PFSK-1 (cell line): Measurements from ENCODE around the gene LINC01488.

ENCODE experiments used
- FOXP2 ChIP-seq: optimal IDR thresholded peaks from 2 replicates; pipeline ENCODE3; 2011; ENCODE audit warnings: borderline replicate concordance, control low read depth, inconsistent platforms; ENCODE audit not compliant: insufficient read depth; ENCODE audit errors: extremely low read length, extremely low read depth
- POLR2AphosphoS5 ChIP-seq: IDR thresholded peaks from 2 replicates; pipeline ENCODE4 v1.6.1; 2012; ENCODE audit warnings: low read depth, mild to moderate bottlenecking, control low read depth, low read length, moderate library complexity
- SIN3A ChIP-seq: IDR thresholded peaks from 2 replicates; pipeline ENCODE4 v1.6.1; 2012; ENCODE audit warnings: mild to moderate bottlenecking, low read length, moderate library complexity, borderline replicate concordance; ENCODE audit not compliant: insufficient read depth
- TAF1 ChIP-seq: IDR thresholded peaks from 2 replicates; pipeline ENCODE4 v1.6.1; 2012; ENCODE audit warnings: low read length, control low read depth, borderline replicate concordance; ENCODE audit not compliant: insufficient read depth
- TF ChIP-seq, protein P1 (sequence below), 2 experiments: IDR thresholded peaks; 2 replicates each; pipeline versions ENCODE4 v1.6.1 to v1.8.0; 2011 to 2012; ENCODE audit warnings: low read depth in 2 of 2, low read length in 2 of 2, control low read depth in 1 of 2, inconsistent platforms in 1 of 2, mild to moderate bottlenecking in 1 of 2, moderate library complexity in 1 of 2; ENCODE audit not compliant: insufficient read depth in 1 of 2

LINC01488 gene

DNA sequence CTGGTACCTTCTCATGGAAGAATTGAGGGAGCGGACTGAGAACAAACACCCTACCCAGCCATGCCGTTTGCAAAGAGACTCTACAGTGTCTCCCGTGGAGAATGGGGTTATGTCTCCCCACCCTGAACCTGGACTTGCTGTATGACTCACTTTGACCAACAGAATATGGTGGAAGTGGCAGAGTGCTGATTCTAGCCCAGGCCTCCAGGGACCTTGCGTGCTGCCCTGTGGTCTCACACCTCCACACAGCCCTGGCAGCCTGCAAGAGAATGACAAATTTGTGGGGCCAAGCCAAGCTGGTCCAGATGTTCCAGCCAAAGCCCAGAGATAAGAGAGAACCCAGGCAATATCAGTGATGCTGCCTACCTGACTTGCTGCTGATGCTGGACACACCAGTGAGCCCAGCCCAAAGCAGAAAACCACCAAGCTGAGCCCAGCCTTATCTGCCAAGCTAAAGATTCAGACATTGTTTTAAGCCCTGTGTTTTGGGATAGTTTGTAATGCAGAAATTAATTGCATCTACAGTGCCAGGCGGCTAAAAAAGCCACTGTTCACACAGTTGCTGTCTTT, 8.1 kb upstream of the LINC01488 start:
- TF ChIP-seq FOXP2 (no peak), POLR2AphosphoS5 (no peak), TAF1 (no peak), SIN3A (no peak)
- TF ChIP-seq, protein P1, sequence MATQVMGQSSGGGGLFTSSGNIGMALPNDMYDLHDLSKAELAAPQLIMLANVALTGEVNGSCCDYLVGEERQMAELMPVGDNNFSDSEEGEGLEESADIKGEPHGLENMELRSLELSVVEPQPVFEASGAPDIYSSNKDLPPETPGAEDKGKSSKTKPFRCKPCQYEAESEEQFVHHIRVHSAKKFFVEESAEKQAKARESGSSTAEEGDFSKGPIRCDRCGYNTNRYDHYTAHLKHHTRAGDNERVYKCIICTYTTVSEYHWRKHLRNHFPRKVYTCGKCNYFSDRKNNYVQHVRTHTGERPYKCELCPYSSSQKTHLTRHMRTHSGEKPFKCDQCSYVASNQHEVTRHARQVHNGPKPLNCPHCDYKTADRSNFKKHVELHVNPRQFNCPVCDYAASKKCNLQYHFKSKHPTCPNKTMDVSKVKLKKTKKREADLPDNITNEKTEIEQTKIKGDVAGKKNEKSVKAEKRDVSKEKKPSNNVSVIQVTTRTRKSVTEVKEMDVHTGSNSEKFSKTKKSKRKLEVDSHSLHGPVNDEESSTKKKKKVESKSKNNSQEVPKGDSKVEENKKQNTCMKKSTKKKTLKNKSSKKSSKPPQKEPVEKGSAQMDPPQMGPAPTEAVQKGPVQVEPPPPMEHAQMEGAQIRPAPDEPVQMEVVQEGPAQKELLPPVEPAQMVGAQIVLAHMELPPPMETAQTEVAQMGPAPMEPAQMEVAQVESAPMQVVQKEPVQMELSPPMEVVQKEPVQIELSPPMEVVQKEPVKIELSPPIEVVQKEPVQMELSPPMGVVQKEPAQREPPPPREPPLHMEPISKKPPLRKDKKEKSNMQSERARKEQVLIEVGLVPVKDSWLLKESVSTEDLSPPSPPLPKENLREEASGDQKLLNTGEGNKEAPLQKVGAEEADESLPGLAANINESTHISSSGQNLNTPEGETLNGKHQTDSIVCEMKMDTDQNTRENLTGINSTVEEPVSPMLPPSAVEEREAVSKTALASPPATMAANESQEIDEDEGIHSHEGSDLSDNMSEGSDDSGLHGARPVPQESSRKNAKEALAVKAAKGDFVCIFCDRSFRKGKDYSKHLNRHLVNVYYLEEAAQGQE (IDR thresholded peaks at IDR 0.05; ENCODE audit: insufficient read depth in 1 of 2, low read depth in 2 of 2, low read length in 2 of 2): no peak

DNA sequence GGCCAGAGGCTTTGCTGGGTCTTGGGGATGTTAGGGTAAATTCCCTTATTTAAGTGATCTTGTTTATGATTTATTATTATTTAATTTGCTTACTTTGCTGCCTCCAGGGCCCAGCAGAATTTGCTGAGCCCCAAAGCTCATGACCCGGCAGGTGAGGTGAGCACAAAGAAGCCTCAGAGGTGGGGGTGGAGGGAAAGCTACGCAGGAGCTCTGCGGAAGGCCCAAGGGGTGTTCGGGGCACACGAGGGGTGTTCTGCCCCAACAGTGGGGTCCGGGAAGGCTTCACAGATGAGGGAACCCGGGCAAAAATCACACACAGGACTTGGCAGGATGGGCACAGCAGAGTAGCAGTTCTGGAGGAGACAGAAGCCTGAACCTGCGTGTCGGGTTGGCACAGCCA, 6.7 kb upstream of the LINC01488 start:
- no peak for TF ChIP-seq TAF1
- no peak for TF ChIP-seq FOXP2
- TF ChIP-seq, protein P1 (IDR thresholded peaks at IDR 0.05; ENCODE audit: insufficient read depth in 1 of 2, low read depth in 2 of 2, low read length in 2 of 2): no peak
- no peak for TF ChIP-seq POLR2AphosphoS5
- TF ChIP-seq SIN3A: no peak

DNA sequence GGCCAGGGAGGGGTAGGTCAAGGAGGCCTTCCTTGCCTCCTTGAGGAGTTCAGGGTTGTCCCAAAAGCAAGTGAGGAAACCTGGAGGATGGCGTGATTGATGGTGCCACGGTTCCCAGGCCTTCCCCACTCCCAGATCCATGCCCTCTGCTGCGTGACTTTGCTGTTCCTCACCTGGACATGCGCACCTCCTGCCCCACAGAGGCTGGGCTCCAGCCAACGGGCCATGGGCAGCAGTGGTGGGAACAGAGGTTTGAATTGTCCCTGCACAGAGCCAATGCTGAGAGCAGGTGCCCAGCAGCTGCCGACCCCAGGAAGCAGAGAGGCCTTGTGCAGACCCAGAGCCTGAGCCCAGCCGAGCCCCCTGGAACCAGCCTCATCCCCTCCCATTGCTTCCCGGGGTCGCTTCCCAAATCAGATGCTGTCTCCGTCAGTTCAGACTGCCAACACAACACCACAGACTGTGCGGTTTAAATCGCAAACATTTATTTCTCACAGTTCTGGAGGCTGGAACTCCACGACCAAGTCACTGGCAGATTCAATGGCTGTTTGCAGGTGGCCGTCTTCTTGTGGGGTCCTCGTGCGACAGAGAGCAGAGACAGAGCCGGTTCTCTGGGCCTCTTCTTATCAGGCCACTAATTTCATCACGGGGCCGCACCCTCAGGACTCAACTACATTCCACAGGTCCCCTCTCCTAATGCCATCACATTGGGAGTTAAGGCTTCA, 6.2 kb upstream of the LINC01488 start:
- TF ChIP-seq, protein P1 (IDR thresholded peaks at IDR 0.05; ENCODE audit: insufficient read depth in 1 of 2, low read depth in 2 of 2, low read length in 2 of 2): no peak
- no peak for TF ChIP-seq POLR2AphosphoS5
- no peak for TF ChIP-seq FOXP2

DNA sequence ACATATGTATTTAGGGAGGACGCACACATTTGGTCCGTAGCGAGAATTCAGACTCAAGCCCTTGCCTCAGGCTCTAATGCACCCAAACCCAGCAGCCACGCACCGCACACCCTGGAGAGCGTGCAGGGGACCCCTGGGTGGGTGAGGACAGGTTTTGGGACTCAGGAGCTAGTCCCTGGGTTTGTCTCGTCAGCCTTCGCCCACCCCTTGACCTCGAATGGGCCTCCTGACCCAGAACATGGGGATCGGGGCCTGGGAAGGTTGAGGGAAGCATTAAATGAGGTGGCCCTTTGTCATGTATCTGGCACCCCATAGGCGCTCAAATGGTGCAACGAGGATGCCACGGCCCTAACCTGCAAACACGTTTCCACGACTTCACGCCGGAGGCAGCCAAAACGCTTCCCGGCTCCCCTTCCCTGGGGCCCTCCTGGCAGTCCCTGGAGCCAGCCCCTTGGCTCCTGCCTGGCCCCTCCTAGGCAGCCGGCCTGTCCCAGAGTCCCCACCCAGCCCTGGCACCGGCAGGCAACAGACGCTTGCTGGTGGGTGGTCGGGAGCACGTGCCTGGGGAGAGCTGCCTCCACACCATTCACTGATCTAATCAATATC, 5.5 kb upstream of the LINC01488 start:
- TF ChIP-seq SIN3A (no peak), FOXP2 (no peak), TAF1 (no peak), POLR2AphosphoS5 (no peak)
- TF ChIP-seq, protein P1 (IDR thresholded peaks at IDR 0.05; ENCODE audit: insufficient read depth in 1 of 2, low read depth in 2 of 2, low read length in 2 of 2): no peak

DNA sequence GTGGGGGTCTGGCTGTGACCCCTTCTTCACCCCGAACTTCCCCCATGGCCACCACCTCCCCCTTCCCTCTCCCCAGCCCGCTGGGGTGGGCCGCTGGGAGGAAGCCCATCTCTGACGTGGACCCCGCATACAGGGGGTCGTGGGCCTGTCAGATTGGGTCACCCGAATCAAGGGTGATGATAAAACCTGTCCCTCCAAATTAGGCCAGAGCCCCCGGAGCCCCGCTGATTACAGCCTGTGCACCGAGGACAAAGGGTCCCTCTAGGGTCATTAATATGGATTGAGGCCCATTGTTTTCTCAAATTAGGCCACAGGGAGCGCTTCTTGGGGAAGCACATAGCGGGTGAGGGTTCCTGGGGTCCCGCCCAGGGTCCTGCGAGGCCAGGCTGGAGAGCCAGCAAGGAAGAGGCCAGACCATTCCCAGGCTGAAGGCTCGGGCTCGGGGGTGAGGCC, 4.9 kb upstream of the LINC01488 start:
- no peak for TF ChIP-seq TAF1
- no peak for TF ChIP-seq FOXP2
- TF ChIP-seq, protein P1 (IDR thresholded peaks at IDR 0.05; ENCODE audit: insufficient read depth in 1 of 2, low read depth in 2 of 2, low read length in 2 of 2): no peak
- no peak for TF ChIP-seq POLR2AphosphoS5
- no peak for TF ChIP-seq SIN3A
